SH-SY5Y (cell line): ENCODE results near the gene ALG12.

Source experiments
- GATA2 ChIP-seq: IDR thresholded peaks from 2 replicates; pipeline ENCODE4 v1.6.1; 2011; ENCODE audit warnings: mild to moderate bottlenecking, low read depth, low read length
- GATA3 ChIP-seq: IDR thresholded peaks from 2 replicates; pipeline ENCODE4 v1.6.1; 2011; ENCODE audit warnings: low read depth, mild to moderate bottlenecking, low read length, moderate library complexity

DNA sequence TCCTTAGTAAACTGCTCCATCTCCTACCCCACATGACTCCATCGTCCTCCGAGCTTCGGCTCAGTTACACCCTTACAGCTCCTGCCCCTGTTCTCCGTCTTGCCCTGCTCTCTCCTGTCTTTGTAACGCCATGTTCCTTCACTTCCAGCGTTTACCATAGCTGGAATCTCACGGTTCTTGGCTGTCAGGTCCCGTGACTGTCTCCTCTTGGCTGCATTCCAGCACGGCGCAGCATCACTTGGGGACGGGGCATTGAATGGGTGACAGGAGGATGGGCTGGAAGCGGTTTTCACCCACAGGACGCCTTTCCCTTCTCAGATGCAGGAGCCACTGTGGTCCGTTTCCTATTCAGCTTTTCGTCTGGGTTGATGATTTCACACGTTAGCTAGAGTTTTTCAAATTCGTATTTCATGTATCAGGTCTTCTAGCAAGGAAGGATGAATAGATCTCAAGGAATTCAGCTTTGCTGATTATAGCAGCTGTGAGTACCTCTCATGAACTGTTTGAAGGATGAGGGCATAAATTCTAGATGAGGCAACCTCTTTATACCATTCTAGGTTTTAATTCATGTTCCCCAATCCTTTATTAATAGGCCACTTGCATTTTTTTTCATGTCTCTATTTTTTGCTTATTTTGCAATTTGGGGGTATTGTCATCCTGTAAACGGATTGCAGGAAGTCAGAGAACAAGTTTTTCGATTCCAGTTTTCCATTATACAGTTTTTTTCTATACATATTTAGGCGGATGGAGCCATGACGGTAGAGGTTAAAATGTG lies 35.5 kb downstream of the ALG12 start:
- TF ChIP-seq GATA3 (no peak), GATA2 (no peak)
